ENCODE data around the gene RPP25L.

DNA sequence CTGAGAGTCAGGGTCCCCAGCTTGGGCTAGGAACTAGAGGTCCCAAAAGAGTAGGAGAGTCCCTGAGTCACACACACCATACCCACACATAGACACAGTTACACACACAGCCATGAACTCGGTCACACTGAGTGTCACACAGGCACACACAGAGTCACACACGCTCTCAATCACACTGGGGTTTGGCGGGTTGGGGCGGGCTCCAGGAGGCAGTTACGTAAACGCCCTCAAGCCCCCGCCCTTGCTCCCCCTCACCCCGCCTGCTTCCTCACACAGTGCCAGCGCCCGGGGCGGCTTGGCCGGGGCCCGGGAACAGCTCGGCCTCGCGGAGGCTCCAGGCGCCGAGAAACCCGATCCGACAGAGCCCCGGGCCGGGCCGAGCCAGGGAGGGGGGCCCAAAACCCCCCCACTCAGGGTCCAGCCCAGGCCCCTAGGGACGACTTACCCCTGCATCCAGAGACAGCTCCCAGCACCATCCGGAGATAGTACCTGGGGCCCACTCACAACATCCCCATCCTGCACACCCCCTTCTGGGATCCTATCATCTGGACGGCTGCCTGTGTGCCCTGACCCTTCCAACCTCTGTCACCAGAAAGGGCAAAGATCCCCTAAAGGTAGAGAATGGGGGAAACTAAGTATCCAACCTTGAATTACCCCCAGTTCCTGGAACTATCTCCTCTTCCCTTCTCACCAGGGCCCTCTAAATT is 18.8 kb downstream of the RPP25L start:
- TF ChIP-seq, protein P1, sequence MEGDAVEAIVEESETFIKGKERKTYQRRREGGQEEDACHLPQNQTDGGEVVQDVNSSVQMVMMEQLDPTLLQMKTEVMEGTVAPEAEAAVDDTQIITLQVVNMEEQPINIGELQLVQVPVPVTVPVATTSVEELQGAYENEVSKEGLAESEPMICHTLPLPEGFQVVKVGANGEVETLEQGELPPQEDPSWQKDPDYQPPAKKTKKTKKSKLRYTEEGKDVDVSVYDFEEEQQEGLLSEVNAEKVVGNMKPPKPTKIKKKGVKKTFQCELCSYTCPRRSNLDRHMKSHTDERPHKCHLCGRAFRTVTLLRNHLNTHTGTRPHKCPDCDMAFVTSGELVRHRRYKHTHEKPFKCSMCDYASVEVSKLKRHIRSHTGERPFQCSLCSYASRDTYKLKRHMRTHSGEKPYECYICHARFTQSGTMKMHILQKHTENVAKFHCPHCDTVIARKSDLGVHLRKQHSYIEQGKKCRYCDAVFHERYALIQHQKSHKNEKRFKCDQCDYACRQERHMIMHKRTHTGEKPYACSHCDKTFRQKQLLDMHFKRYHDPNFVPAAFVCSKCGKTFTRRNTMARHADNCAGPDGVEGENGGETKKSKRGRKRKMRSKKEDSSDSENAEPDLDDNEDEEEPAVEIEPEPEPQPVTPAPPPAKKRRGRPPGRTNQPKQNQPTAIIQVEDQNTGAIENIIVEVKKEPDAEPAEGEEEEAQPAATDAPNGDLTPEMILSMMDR (IDR thresholded peaks at IDR 0.05), result no peak
- no peak for TF ChIP-seq POLR2A (IDR thresholded peaks at IDR 0.05)
